ENCODE data around the gene C16orf90.

GRCh38 chr16:3501783-3502400 lies 6.6 kb upstream of the C16orf90 start:
- TF ChIP-seq TAF1 (IDR thresholded peaks at IDR 0.05; ENCODE audit: borderline replicate concordance, insufficient read depth, low read length) (no peak), REST (IDR thresholded peaks at IDR 0.05; ENCODE audit: insufficient read depth in 1 of 2, low read depth in 2 of 2, low read length in 2 of 2) (no peak)

Data from PFSK-1 (cell line).